H1 (cell line): ENCODE measurements around the gene TCIRG1. TPM values are rescaled to one million over a fixed set of nuclear protein-coding genes. Genes with fewer than 3 reads are reported as not detected.

ENCODE experiments used
- CTCF ChIA-PET: fragments of 300-600 bp; sonication (Branson Sonifier 250); formaldehyde crosslinking; loops from one replicate; lab custom pipeline; 2021; ENCODE audit not compliant: partially characterized antibody; lab: Charles Lee
- POLR2A ChIA-PET: fragments of 300-600 bp; sonication (Branson Sonifier 250); formaldehyde crosslinking; loops from one replicate; lab custom pipeline; 2021; ENCODE audit warnings: inconsistent platforms; ENCODE audit not compliant: partially characterized antibody; lab: Charles Lee
- DNase-seq, 2 experiments: peaks; one replicate each; pipeline versions ENCODE4 v3.0.0 to v3.0.0-alpha.2; 2010 to 2022; ENCODE audit warnings: low spot score in 2 of 2, low read depth in 1 of 2, mixed read lengths in 1 of 2
- FAIRE-seq: peaks from 2 replicates; lab custom pipeline; 2011; peaks lifted over from hg19 to GRCh38; lab: Jason Lieb, UNC
- H2AFZ ChIP-seq: 2 replicates; pipeline ENCODE4 v1.8.1; 2012; ENCODE audit warnings: low read length, inconsistent platforms
- H2AK5ac ChIP-seq: 2 replicates; pipeline ENCODE4 v1.6.1; 2013; ENCODE audit warnings: low read depth, low read length
- H2BK120ac ChIP-seq: replicated peaks from 2 replicates; pipeline ENCODE3; 2013; ENCODE audit warnings: low read depth, low read length, inconsistent platforms
- H2BK12ac ChIP-seq: 2 replicates; pipeline ENCODE4 v1.6.1; 2013; ENCODE audit warnings: low read depth, low read length
- H2BK15ac ChIP-seq: 2 replicates; pipeline ENCODE4 v1.6.1; 2013; ENCODE audit warnings: low read length
- H2BK20ac ChIP-seq: 2 replicates; pipeline ENCODE4 v1.6.1; 2013; ENCODE audit warnings: low read length
- H2BK5ac ChIP-seq: 2 replicates; pipeline ENCODE4 v1.6.1; 2013; ENCODE audit warnings: low read depth, low read length
- H3K14ac ChIP-seq: 2 replicates; pipeline ENCODE4 v1.6.1; 2013; ENCODE audit warnings: inconsistent platforms; ENCODE audit not compliant: insufficient read length
- H3K18ac ChIP-seq: 2 replicates; pipeline ENCODE4 v1.6.1; 2013; ENCODE audit warnings: low read length; ENCODE audit errors: extremely low read depth
- H3K23ac ChIP-seq: 2 replicates; pipeline ENCODE4 v1.6.1; 2013; ENCODE audit warnings: inconsistent platforms; ENCODE audit not compliant: insufficient read length
- H3K23me2 ChIP-seq: 2 replicates; pipeline ENCODE4 v1.6.1; 2013; ENCODE audit warnings: low read depth, low read length
- H3K27ac ChIP-seq: 2 replicates; pipeline ENCODE4 v1.6.1; 2011; ENCODE audit warnings: low read depth, low read length, inconsistent platforms
- H3K27me3 ChIP-seq, 4 experiments: replicated peaks in 1 of 4; 1 replicate in 1 of 4; 2 replicates in 3 of 4; pipeline versions ENCODE4 v1.6.1 to v1.8.1; 2011 to 2013; ENCODE audit warnings: low read length in 3 of 4, mild to moderate bottlenecking in 3 of 4, inconsistent platforms in 2 of 4, mixed read lengths in 2 of 4, moderate library complexity in 1 of 4; ENCODE audit not compliant: control insufficient read depth in 3 of 4, insufficient read depth in 3 of 4; ENCODE audit errors: extremely low read depth in 1 of 4
- H3K36me3 ChIP-seq, 4 experiments: 2 replicates each; pipeline versions ENCODE4 v1.6.1 to v1.8.1; 2011 to 2013; ENCODE audit warnings: mild to moderate bottlenecking in 4 of 4, low read length in 3 of 4, moderate library complexity in 2 of 4, control low read depth in 1 of 4, inconsistent platforms in 1 of 4; ENCODE audit not compliant: insufficient read depth in 4 of 4, control insufficient read depth in 2 of 4
- H3K4ac ChIP-seq: replicated peaks from 2 replicates; pipeline ENCODE3; 2013; ENCODE audit warnings: low read length, low read depth, mixed read lengths, inconsistent platforms; ENCODE audit not compliant: insufficient read length
- H3K4me1 ChIP-seq, 4 experiments: replicated peaks in 1 of 4; 1 replicate in 1 of 4; 2 replicates in 3 of 4; pipeline versions ENCODE4 v1.6.1 to v1.8.1; 2011 to 2013; ENCODE audit warnings: low read length in 3 of 4, inconsistent platforms in 2 of 4, mixed read lengths in 1 of 4; ENCODE audit not compliant: insufficient read depth in 4 of 4, control insufficient read depth in 3 of 4
- H3K4me2 ChIP-seq, 2 experiments: 2 replicates each; pipeline versions ENCODE4 v1.6.1 to v1.8.1; 2011 to 2013; ENCODE audit warnings: low read depth in 2 of 2, low read length in 2 of 2, control low read depth in 1 of 2, inconsistent platforms in 1 of 2, mild to moderate bottlenecking in 1 of 2; ENCODE audit not compliant: insufficient read depth in 1 of 2
- H3K4me3 ChIP-seq, 4 experiments: fragments of 200-600, 300-600 bp in 1 of 4; sonication (generic), shearing (Covaris generic), sonication (Bioruptor Twin) in 1 of 4; 2 replicates each; pipeline versions ENCODE4 v1.5.1 to v1.8.1; 2011 to 2016; ENCODE audit warnings: low read length in 4 of 4, low read depth in 3 of 4, control low read depth in 2 of 4, inconsistent platforms in 2 of 4, mild to moderate bottlenecking in 2 of 4, mixed read lengths in 1 of 4, moderate library complexity in 1 of 4; ENCODE audit not compliant: insufficient read depth in 2 of 4; ENCODE audit errors: extremely low read depth in 1 of 4
- H3K56ac ChIP-seq: replicated peaks from 2 replicates; pipeline ENCODE3; 2013; ENCODE audit warnings: low read depth, mild to moderate bottlenecking, mixed read lengths, low read length, inconsistent platforms; ENCODE audit not compliant: insufficient read length
- H3K79me1 ChIP-seq: 2 replicates; pipeline ENCODE4 v1.6.1; 2013; ENCODE audit warnings: low read depth, low read length, control low read depth
- H3K79me2 ChIP-seq, 2 experiments: 2 replicates each; pipeline versions ENCODE4 v1.6.1 to v1.8.1; 2012 to 2013; ENCODE audit warnings: low read length in 2 of 2, mild to moderate bottlenecking in 2 of 2, inconsistent platforms in 1 of 2; ENCODE audit not compliant: insufficient read depth in 2 of 2, control insufficient read depth in 1 of 2
- H3K9ac ChIP-seq, 4 experiments: replicated peaks in 1 of 4; 1 replicate in 1 of 4; 2 replicates in 3 of 4; pipeline versions ENCODE4 v1.6.1 to v1.8.1; 2011 to 2013; ENCODE audit warnings: low read depth in 3 of 4, low read length in 3 of 4, control low read depth in 2 of 4, mild to moderate bottlenecking in 2 of 4, moderate library complexity in 2 of 4, inconsistent platforms in 1 of 4; ENCODE audit errors: extremely low read depth in 1 of 4
- H3K9me3 ChIP-seq, 2 experiments: 2 replicates each; pipeline versions ENCODE4 v1.6.1 to v1.8.1; 2012 to 2013; ENCODE audit warnings: mild to moderate bottlenecking in 2 of 2, moderate library complexity in 2 of 2, control low read depth in 1 of 2, inconsistent platforms in 1 of 2, low read depth in 1 of 2, low read length in 1 of 2, mixed read lengths in 1 of 2; ENCODE audit not compliant: insufficient read depth in 2 of 2
- H4K20me1 ChIP-seq, 2 experiments: replicated peaks in 1 of 2; 2 replicates each; pipeline versions ENCODE3 to v1.8.1; 2011 to 2013; ENCODE audit warnings: inconsistent platforms in 2 of 2, low read length in 2 of 2, mild to moderate bottlenecking in 1 of 2; ENCODE audit not compliant: insufficient read depth in 2 of 2, control insufficient read depth in 1 of 2
- H4K5ac ChIP-seq: 2 replicates; pipeline ENCODE4 v1.6.1; 2013; ENCODE audit warnings: low read length, low read depth, mixed read lengths, inconsistent platforms; ENCODE audit not compliant: insufficient read length
- H4K8ac ChIP-seq: 2 replicates; pipeline ENCODE4 v1.8.0; 2013; ENCODE audit warnings: mild to moderate bottlenecking, moderate library complexity, low read length, inconsistent platforms; ENCODE audit not compliant: insufficient read depth; ENCODE audit errors: extremely low read depth
- H4K91ac ChIP-seq: replicated peaks from 2 replicates; pipeline ENCODE3; 2013; ENCODE audit warnings: low read length, mixed read lengths, inconsistent platforms; ENCODE audit not compliant: insufficient read length
- ASH2L ChIP-seq: fragments of 200-600, 300-600 bp; sonication (generic); IDR thresholded peaks from one replicate; pipeline ENCODE4 v1.7.1; 2017; ENCODE audit warnings: low read length
- KDM4A ChIP-seq: IDR thresholded peaks from one replicate; pipeline ENCODE4 v1.7.1; 2012; ENCODE audit warnings: low read depth, mild to moderate bottlenecking, moderate library complexity, low read length, inconsistent platforms; ENCODE audit not compliant: severe bottlenecking
- RFX5 ChIP-seq: IDR thresholded peaks from 2 replicates; pipeline ENCODE4 v1.6.1; 2011; ENCODE audit warnings: low read depth, low read length, improper control_type of control experiment, borderline replicate concordance
- TAF7 ChIP-seq: optimal IDR thresholded peaks from 2 replicates; pipeline ENCODE3; 2011; ENCODE audit warnings: low read depth, mild to moderate bottlenecking, inconsistent platforms, low read length, moderate library complexity, borderline replicate concordance
- WGBS, 2 experiments: shearing (Covaris generic) in 1 of 2; methylation state at CpG; one replicate each; pipeline versions ENCODE4 v1.1.6 to v1.1.7; 2013 to 2015; ENCODE audit warnings: low lambda C conversion rate in 2 of 2, mixed read lengths in 2 of 2, inconsistent platforms in 1 of 2, low coverage in 1 of 2, missing lambda C conversion rate in 1 of 2; ENCODE audit not compliant: insufficient replicate concordance in 2 of 2, insufficient coverage in 1 of 2, insufficient read length in 1 of 2; ENCODE audit errors: extremely low coverage in 1 of 2, missing lambda C conversion rate in 1 of 2; 5-methylcytosine and 5-hydroxymethylcytosine counted together
- polyA plus RNA-seq, 7 experiments: library from polyadenylated mRNA; depleted of rRNA in 3 of 7; stranded (reverse) in 5 of 7; unstranded in 2 of 7; fragments of >200 nt in 5 of 7; fragments of 200-250 nt in 2 of 7; gene quantifications; 1 replicate in 5 of 7; 2 replicates in 1 of 7; 4 replicates in 1 of 7; pipeline versions ENCODE4 v1.2.1 to v1.2.3, GENCODE V29; 2011 to 2013; ENCODE audit warnings: missing spikeins in 2 of 7, mixed read lengths in 2 of 7
- total RNA-seq: library from RNA; stranded (reverse); fragmentation: NEBNext Ultra II Directional; extraction: Animal tissue kit (Norgen Biotek cat#: 25700); gene quantifications from 2 replicates; pipeline ENCODE4 v1.2.1, GENCODE V29; 2021

TCIRG1 gene
- total and polyA plus RNA-seq, 2 of the 8 experiments (the other 6 are each of a cell fraction or from before 2014, with no cell fraction given), result 25.3 to 39.6 TPM

- ChIA-PET CTCF (no interaction called here), POLR2A (interaction anchor here (0.7 to 2.1 kb wide), 4 partner anchors 9 to 106 kb away, joined by 3 to 6 read pairs (median 4); no protein-coding TSS in a partner anchor)
- H2AK5ac ChIP-seq, result no peak overlapping the region
- no peak overlapping the region for H2AFZ ChIP-seq
- no peak overlapping the region for H3K18ac ChIP-seq
- H2BK120ac ChIP-seq, result no peak overlapping the region
- DNase-seq, result no peak
- no peak overlapping the region for H2BK12ac ChIP-seq
- H3K4me3 ChIP-seq, result no peak overlapping the region
- no peak overlapping the region for H3K27ac ChIP-seq
- peaks cover 2% of the 10 kb centered on the region in 2 experiments for H4K20me1 ChIP-seq
- H3K79me1 ChIP-seq, result no peaks in the 10 kb centered on the region
- 94% methylated on average over 7 of the region's 7 CpGs; no CpG with 5 or more reads in 1 of the 2 experiments for WGBS, 2 experiments
- no peaks in the 10 kb centered on the region for H3K79me2 ChIP-seq
- H3K56ac ChIP-seq, result no peak overlapping the region
- H2BK20ac ChIP-seq, result no peak overlapping the region
- no peak overlapping the region for H3K14ac ChIP-seq
- no peaks in the 10 kb centered on the region for H3K4me1 ChIP-seq
- no peak overlapping the region for H3K4ac ChIP-seq
- no peaks in the 10 kb centered on the region for H3K27me3 ChIP-seq
- FAIRE-seq, result no peak
- no peaks in the 10 kb centered on the region for H3K9me3 ChIP-seq
- H4K91ac ChIP-seq, result no peak overlapping the region
- no peak for TF ChIP-seq ASH2L
- TF ChIP-seq RFX5, result no peak
- TF ChIP-seq TAF7, result no peak
- TF ChIP-seq KDM4A, result no peak
- no peak overlapping the region for H3K4me2 ChIP-seq
- H4K5ac ChIP-seq, result no peak overlapping the region
- H2BK15ac ChIP-seq, result no peak overlapping the region
- H3K23me2 ChIP-seq, result no peaks in the 10 kb centered on the region
- no peak overlapping the region for H3K9ac ChIP-seq
- no peak overlapping the region for H3K23ac ChIP-seq
- H4K8ac ChIP-seq, result no peak overlapping the region
- no peak overlapping the region for H2BK5ac ChIP-seq
- peaks cover 40 to 73% (median 61%) of the 10 kb centered on the region in 4 experiments for H3K36me3 ChIP-seq
Observed at GRCh38 chr11:68061508-68061907, 22.7 kb downstream of the TCIRG1 start.
